Erythroblast (primary cell): ENCODE data around the gene TMEM237.

Source experiments
- GATA1 ChIP-seq: IDR thresholded peaks from 2 replicates; pipeline ENCODE4 v1.6.1; 2011; ENCODE audit warnings: low read depth, mild to moderate bottlenecking, control low read depth, low read length, moderate library complexity
- POLR2A ChIP-seq: IDR thresholded peaks from 2 replicates; pipeline ENCODE4 v1.6.1; 2011; ENCODE audit warnings: mild to moderate bottlenecking, low read length

DNA sequence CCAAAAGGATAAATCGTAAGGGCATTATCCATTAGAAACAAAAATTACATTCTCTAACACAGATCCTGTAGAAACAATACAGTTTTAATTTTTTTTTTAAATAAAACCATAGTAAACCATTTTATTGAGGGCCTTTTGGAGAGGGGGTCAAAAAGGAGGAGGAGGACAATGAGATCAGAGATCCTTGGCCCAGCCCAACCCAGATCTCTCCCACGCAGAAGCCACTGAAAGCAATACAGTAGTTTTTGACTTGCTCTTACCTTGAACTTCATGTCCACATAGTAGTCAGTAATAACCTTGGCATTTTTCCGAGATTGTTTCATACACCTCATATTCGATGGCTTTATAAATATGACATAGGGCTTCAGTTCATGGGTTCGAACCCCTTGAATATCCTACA is 4.1 kb upstream of the TMEM237 start:
- no peak for TF ChIP-seq POLR2A
- TF ChIP-seq GATA1, result no peak
